ENCODE measurements around the gene SERP2.

- no peak for TF ChIP-seq CTCF (IDR thresholded peaks at IDR 0.05)
- no peak for TF ChIP-seq POLR2A (IDR thresholded peaks at IDR 0.05)
These were observed 39.5 kb upstream of the SERP2 start for GRCh38 chr13:44333950-44334655.
